Mesendoderm (in vitro differentiated cells): ENCODE results near the gene CRACR2A.

Experiments
- DNase-seq: peaks from one replicate; pipeline ENCODE4 v3.0.0; 2013
- H2AK5ac ChIP-seq: 2 replicates; pipeline ENCODE4 v1.6.1; 2013; ENCODE audit warnings: low read length, inconsistent platforms
- H2BK120ac ChIP-seq: 2 replicates; pipeline ENCODE4 v1.6.1; 2013; ENCODE audit warnings: low read depth, mild to moderate bottlenecking, low read length, moderate library complexity, mixed read lengths
- H2BK15ac ChIP-seq: replicated peaks from 2 replicates; pipeline ENCODE4 v1.6.1; 2013; ENCODE audit warnings: low read depth, mild to moderate bottlenecking, moderate library complexity
- H2BK5ac ChIP-seq: 2 replicates; pipeline ENCODE4 v1.6.1; 2013; ENCODE audit warnings: low read length, inconsistent platforms
- H3K18ac ChIP-seq: 2 replicates; pipeline ENCODE4 v1.6.1; 2013; ENCODE audit warnings: mild to moderate bottlenecking, low read length, mixed read lengths
- H3K23ac ChIP-seq: one replicate; pipeline ENCODE4 v1.6.1; 2013; ENCODE audit warnings: low read length
- H3K27ac ChIP-seq: 2 replicates; pipeline ENCODE4 v1.5.1; 2013; ENCODE audit warnings: low read depth, mild to moderate bottlenecking, inconsistent platforms, low read length, moderate library complexity
- H3K27me3 ChIP-seq: 2 replicates; pipeline ENCODE4 v1.6.1; 2013; ENCODE audit warnings: low read length, control low read depth, mild to moderate bottlenecking, inconsistent platforms; ENCODE audit not compliant: insufficient read depth, poor library complexity
- H3K36me3 ChIP-seq: 2 replicates; pipeline ENCODE4 v1.6.1; 2013; ENCODE audit warnings: low read length, inconsistent platforms; ENCODE audit not compliant: control insufficient read depth, insufficient read depth
- H3K4ac ChIP-seq: one replicate; pipeline ENCODE4 v1.6.1; 2013; ENCODE audit warnings: low read depth, mild to moderate bottlenecking, low read length, moderate library complexity
- H3K4me1 ChIP-seq: 2 replicates; pipeline ENCODE4 v1.6.1; 2013; ENCODE audit warnings: low read depth, low read length, inconsistent platforms; ENCODE audit not compliant: control insufficient read depth
- H3K4me2 ChIP-seq: 2 replicates; pipeline ENCODE4 v1.6.1; 2013; ENCODE audit warnings: low read length
- H3K4me3 ChIP-seq: 2 replicates; pipeline ENCODE4 v1.5.1; 2013; ENCODE audit warnings: mild to moderate bottlenecking, low read length
- H3K56ac ChIP-seq: one replicate; pipeline ENCODE4 v1.6.1; 2013; ENCODE audit warnings: low read length
- H3K79me1 ChIP-seq: 2 replicates; pipeline ENCODE4 v1.6.1; 2013; ENCODE audit warnings: low read length, inconsistent platforms
- H3K79me2 ChIP-seq: 2 replicates; pipeline ENCODE4 v1.6.1; 2013; ENCODE audit warnings: mild to moderate bottlenecking, low read length; ENCODE audit not compliant: control insufficient read depth, insufficient read depth
- H3K9ac ChIP-seq: 2 replicates; pipeline ENCODE4 v1.6.1; 2013; ENCODE audit warnings: low read length, inconsistent platforms
- H4K5ac ChIP-seq: one replicate; pipeline ENCODE4 v1.6.1; 2013; ENCODE audit warnings: low read length
- H4K8ac ChIP-seq: one replicate; pipeline ENCODE4 v1.6.1; 2013; ENCODE audit warnings: low read depth, mild to moderate bottlenecking, control low read depth, low read length, moderate library complexity
- WGBS: extraction: QIAGEN DNeasy Blood & Tissue Kit; methylation state at CpG from one replicate; pipeline ENCODE4 v1.1.7; 2013; ENCODE audit warnings: low lambda C conversion rate, missing lambda C conversion rate; ENCODE audit not compliant: insufficient coverage; ENCODE audit errors: extremely low coverage; 5-methylcytosine and 5-hydroxymethylcytosine counted together

CRACR2A gene

DNA sequence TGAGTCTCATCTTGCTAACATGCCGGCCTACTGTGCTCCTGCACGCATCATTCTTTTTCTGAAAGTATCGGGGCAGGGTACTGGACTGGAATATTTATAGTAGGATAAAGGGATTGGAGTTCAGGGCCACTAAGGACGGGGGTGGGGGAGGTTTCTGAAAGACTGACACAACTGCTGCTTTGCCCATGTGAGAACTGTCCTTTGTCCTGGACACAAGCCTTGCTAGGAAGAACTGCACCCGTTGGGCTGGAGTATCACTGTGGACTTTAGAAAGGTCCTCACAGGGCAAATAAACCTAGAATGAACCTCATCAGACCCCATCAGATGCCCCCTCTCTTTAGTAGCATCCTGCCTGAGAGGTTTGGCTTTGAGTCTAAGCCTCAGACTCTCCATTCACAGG is 174.4 kb downstream of the CRACR2A start:
- no peaks in the 10 kb centered on the region for H3K27me3 ChIP-seq
- no peak overlapping the region for H3K4me3 ChIP-seq
- no peak overlapping the region for H4K8ac ChIP-seq
- no peak overlapping the region for H2BK15ac ChIP-seq
- no peak overlapping the region for H2AK5ac ChIP-seq
- H3K9ac ChIP-seq: no peak overlapping the region
- H3K79me2 ChIP-seq: no peaks in the 10 kb centered on the region
- H3K56ac ChIP-seq: no peak overlapping the region
- H3K23ac ChIP-seq: no peak overlapping the region
- H4K5ac ChIP-seq: no peak overlapping the region
- no peak overlapping the region for H3K4ac ChIP-seq
- no peak overlapping the region for H3K27ac ChIP-seq
- no peak overlapping the region for H3K4me2 ChIP-seq
- no peak overlapping the region for H2BK120ac ChIP-seq
- no peak overlapping the region for H3K18ac ChIP-seq
- no peaks in the 10 kb centered on the region for H3K4me1 ChIP-seq
- H2BK5ac ChIP-seq: no peak overlapping the region
- DNase-seq: no peak
- WGBS: no CpG with 5 or more reads among the region's 5 CpGs
- H3K36me3 ChIP-seq: no peaks in the 10 kb centered on the region
- no peaks in the 10 kb centered on the region for H3K79me1 ChIP-seq

DNA sequence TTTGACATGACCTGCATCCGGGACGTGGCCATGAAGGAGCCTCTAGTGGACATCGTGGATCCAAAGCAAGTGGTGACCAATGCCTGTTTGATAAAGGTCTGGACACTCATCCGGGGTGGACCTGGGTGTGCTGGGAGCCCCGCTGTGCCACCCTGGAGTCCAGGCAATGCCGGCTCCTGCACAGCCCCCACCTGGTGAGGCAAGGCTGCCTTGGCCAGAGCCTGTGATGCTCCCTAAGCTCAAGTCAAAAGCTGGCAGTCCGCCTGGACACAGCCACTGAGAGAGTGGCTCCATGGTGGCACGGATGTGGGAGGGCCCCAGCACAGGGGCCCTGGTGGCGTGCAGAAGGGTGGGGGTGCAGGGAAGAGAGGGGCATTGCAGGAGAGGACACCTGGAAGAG is 176.0 kb downstream of the CRACR2A start:
- no peaks in the 10 kb centered on the region for H3K79me1 ChIP-seq
- no peaks in the 10 kb centered on the region for H3K79me2 ChIP-seq
- no peaks in the 10 kb centered on the region for H3K36me3 ChIP-seq
- H3K4me3 ChIP-seq: no peak overlapping the region
- no peak overlapping the region for H3K27ac ChIP-seq
- no peak overlapping the region for H2BK15ac ChIP-seq
- WGBS: no CpG with 5 or more reads among the region's 9 CpGs
- no peak overlapping the region for H3K18ac ChIP-seq
- no peak overlapping the region for H2AK5ac ChIP-seq
- no peaks in the 10 kb centered on the region for H3K27me3 ChIP-seq
- H2BK5ac ChIP-seq: no peak overlapping the region
- no peak overlapping the region for H3K23ac ChIP-seq
- no peak overlapping the region for H4K5ac ChIP-seq
- no peaks in the 10 kb centered on the region for H3K4me1 ChIP-seq
- no peak overlapping the region for H3K4me2 ChIP-seq
- no peak overlapping the region for H3K56ac ChIP-seq
- H2BK120ac ChIP-seq: no peak overlapping the region
- DNase-seq: no peak
- no peak overlapping the region for H4K8ac ChIP-seq
- H3K4ac ChIP-seq: no peak overlapping the region
- H3K9ac ChIP-seq: no peak overlapping the region

DNA sequence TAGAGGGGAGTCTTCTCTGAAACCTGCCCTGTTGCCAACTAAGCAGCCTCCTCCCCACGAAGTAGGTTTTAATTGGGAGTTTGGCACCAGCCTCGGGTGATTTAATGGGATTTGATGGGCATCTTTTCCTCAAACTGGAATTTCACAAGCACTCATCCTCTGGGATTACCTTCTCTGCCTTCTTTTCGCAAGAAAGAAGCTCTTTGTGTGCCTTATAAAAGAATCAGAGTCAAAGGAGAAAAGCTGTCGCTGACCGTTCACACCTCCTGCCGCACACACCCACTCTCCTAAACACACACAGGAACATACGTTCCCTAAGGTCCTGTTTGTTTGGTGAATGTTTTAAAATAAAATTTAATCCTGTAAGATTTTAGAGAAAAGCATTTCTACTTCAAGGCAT is 177.9 kb downstream of the CRACR2A start:
- no peak overlapping the region for H3K4ac ChIP-seq
- H3K9ac ChIP-seq: no peak overlapping the region
- DNase-seq: no peak
- H3K4me1 ChIP-seq: no peaks in the 10 kb centered on the region
- no peaks in the 10 kb centered on the region for H3K79me2 ChIP-seq
- no peak overlapping the region for H3K27ac ChIP-seq
- no peak overlapping the region for H3K4me2 ChIP-seq
- H3K18ac ChIP-seq: no peak overlapping the region
- H4K8ac ChIP-seq: no peak overlapping the region
- no peak overlapping the region for H3K23ac ChIP-seq
- H3K27me3 ChIP-seq: peaks cover 4% of the 10 kb centered on the region
- H2BK120ac ChIP-seq: no peak overlapping the region
- H2BK5ac ChIP-seq: no peak overlapping the region
- no peak overlapping the region for H2AK5ac ChIP-seq
- no peaks in the 10 kb centered on the region for H3K79me1 ChIP-seq
- WGBS: no CpG with 5 or more reads among the region's 7 CpGs
- H4K5ac ChIP-seq: no peak overlapping the region
- H3K4me3 ChIP-seq: no peak overlapping the region
- no peak overlapping the region for H2BK15ac ChIP-seq
- no peaks in the 10 kb centered on the region for H3K36me3 ChIP-seq
- no peak overlapping the region for H3K56ac ChIP-seq

DNA sequence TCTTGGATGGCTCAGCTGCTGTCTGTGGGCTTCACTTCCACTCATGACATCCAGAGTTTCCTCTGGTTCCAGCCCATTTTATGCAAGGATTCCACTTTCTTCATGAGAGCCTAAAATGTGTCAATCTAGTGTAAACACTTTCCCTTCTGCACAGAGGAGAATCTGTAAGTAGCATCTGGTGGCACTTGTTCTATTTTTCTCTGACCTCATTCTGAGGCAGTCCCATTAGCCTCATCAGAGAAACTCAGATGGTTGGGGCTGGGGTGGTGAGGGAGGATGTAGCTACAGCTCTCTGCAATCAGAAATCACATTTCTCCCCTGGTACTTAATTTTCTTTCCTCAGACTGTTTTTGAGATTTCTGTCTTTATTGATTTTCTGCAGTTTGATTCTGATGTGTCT is 180.3 kb downstream of the CRACR2A start:
- Histone ChIP-seq H3K18ac (no peak overlapping the region), H3K56ac (no peak overlapping the region), H3K4ac (no peak overlapping the region), H4K8ac (no peak overlapping the region), H2AK5ac (no peak overlapping the region), H3K36me3 (no peaks in the 10 kb centered on the region), H2BK120ac (no peak overlapping the region), H3K4me1 (no peaks in the 10 kb centered on the region), H3K27ac (no peak overlapping the region), H4K5ac (no peak overlapping the region), H3K9ac (no peak overlapping the region), H2BK5ac (no peak overlapping the region), H3K4me3 (no peak overlapping the region), H3K79me2 (no peaks in the 10 kb centered on the region), H3K23ac (no peak overlapping the region), H3K27me3 (peaks cover 4% of the 10 kb centered on the region), H3K79me1 (no peaks in the 10 kb centered on the region), H2BK15ac (no peak overlapping the region), H3K4me2 (no peak overlapping the region)
- DNase-seq: no peak

DNA sequence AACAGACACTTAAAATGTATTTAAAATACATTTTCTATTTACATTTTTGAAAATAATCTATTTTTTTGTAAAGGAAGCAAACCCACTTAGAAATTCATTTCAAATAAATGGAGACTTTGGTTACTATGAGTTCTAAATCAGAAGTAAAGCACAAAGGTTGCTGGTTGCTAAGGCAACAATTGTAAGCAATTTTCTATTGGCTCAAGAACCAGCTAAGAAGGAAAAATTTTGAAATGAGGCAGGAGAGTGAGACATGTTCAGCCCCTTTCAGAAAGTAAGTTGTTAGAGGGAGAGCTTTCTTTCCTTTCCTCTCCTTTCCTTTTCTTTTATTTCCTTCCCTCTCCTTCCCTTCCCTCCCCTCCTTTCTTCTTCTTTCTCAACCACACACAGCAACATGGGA is 181.2 kb downstream of the CRACR2A start:
- no peak overlapping the region for H3K23ac ChIP-seq
- DNase-seq: no peak
- H3K79me1 ChIP-seq: no peaks in the 10 kb centered on the region
- H3K9ac ChIP-seq: no peak overlapping the region
- no peak overlapping the region for H2BK120ac ChIP-seq
- peaks cover 4% of the 10 kb centered on the region for H3K27me3 ChIP-seq
- no peak overlapping the region for H3K18ac ChIP-seq
- H4K5ac ChIP-seq: no peak overlapping the region
- H3K4me3 ChIP-seq: no peak overlapping the region
- H2BK15ac ChIP-seq: no peak overlapping the region
- H3K4ac ChIP-seq: no peak overlapping the region
- no peaks in the 10 kb centered on the region for H3K36me3 ChIP-seq
- H3K27ac ChIP-seq: no peak overlapping the region
- no peak overlapping the region for H3K56ac ChIP-seq
- H2BK5ac ChIP-seq: no peak overlapping the region
- H3K4me2 ChIP-seq: no peak overlapping the region
- no peak overlapping the region for H4K8ac ChIP-seq
- no peak overlapping the region for H2AK5ac ChIP-seq
- no peaks in the 10 kb centered on the region for H3K79me2 ChIP-seq
- H3K4me1 ChIP-seq: no peaks in the 10 kb centered on the region

DNA sequence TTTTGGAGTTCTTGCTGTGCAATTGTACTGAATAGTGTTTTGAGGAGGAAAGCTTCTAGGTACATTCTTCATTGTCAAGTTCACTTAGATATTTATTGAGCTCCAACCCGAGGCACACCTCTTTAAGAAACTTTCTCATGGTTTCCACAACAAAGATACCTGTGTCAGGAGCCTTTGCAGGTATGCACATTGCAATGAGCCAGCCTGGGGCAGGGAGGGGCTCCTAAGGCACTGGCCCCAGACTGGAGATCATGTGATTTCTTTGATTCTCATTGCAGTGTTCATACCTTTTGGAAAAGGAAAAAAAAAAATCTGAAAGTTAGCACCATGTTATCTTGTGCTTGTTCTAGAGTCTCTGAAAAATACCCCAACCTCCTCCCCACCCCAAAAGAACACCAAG is 181.6 kb downstream of the CRACR2A start:
- Histone ChIP-seq H3K4me3 (no peak overlapping the region), H3K27ac (no peak overlapping the region), H3K79me2 (no peaks in the 10 kb centered on the region), H3K36me3 (no peaks in the 10 kb centered on the region), H3K27me3 (peaks cover 4% of the 10 kb centered on the region), H2BK120ac (no peak overlapping the region), H2BK5ac (no peak overlapping the region), H3K4me2 (no peak overlapping the region), H3K79me1 (no peaks in the 10 kb centered on the region), H4K5ac (no peak overlapping the region), H3K4me1 (no peaks in the 10 kb centered on the region), H3K4ac (no peak overlapping the region), H3K56ac (no peak overlapping the region), H2AK5ac (no peak overlapping the region), H3K9ac (no peak overlapping the region), H2BK15ac (no peak overlapping the region), H4K8ac (no peak overlapping the region), H3K23ac (no peak overlapping the region), H3K18ac (no peak overlapping the region)
- no peak for DNase-seq
- WGBS: no CpG with 5 or more reads among the region's 1 CpG
